K562 (cell line): ENCODE results near the gene KIT.

Experiments used
- CTCF ChIP-seq, 3 experiments: IDR thresholded peaks in 2 of 3; conservative IDR thresholded peaks in 1 of 3; 2 replicates each; pipeline ENCODE4 v1.5.1; 2011 to 2012; ENCODE audit warnings: low read length in 3 of 3, mild to moderate bottlenecking in 3 of 3, control low read depth in 2 of 3, improper control_type of control experiment in 1 of 3, inconsistent platforms in 1 of 3, low read depth in 1 of 3, mixed read lengths in 1 of 3, moderate library complexity in 1 of 3; ENCODE audit not compliant: insufficient read depth in 2 of 3
- E2F6 ChIP-seq, 2 experiments: IDR thresholded peaks; 2 replicates each; pipeline ENCODE4 v1.6.1; 2011; ENCODE audit warnings: borderline replicate concordance in 1 of 2, control low read depth in 1 of 2, low read depth in 1 of 2, low read length in 1 of 2, mild to moderate bottlenecking in 1 of 2, mixed read lengths in 1 of 2, moderate library complexity in 1 of 2; ENCODE audit not compliant: insufficient read depth in 1 of 2, insufficient read length in 1 of 2, poor library complexity in 1 of 2, severe bottlenecking in 1 of 2; ENCODE audit errors: extremely low read depth in 1 of 2
- EZH2 ChIP-seq: IDR thresholded peaks from 2 replicates; pipeline ENCODE4 v1.6.1; 2012; ENCODE audit warnings: low read depth, mild to moderate bottlenecking, inconsistent platforms, low read length, borderline replicate concordance
- GABPA ChIP-seq: fragments of 200-800 bp; sonication (Bioruptor generic); conservative IDR thresholded peaks from 2 replicates; pipeline ENCODE4 v1.6.1; 2016; ENCODE audit warnings: low read depth, missing genetic modification characterization, missing compliant biosample characterization
- HDAC8 ChIP-seq: fragments of 450-650 bp; IDR thresholded peaks from 2 replicates; pipeline ENCODE4 v1.6.1; 2016; ENCODE audit warnings: mild to moderate bottlenecking, missing genetic modification characterization, moderate library complexity, missing compliant biosample characterization
- JUND ChIP-seq, 2 experiments: IDR thresholded peaks; 2 replicates in 1 of 2; 3 replicates in 1 of 2; pipeline ENCODE4 v1.6.1; 2011; ENCODE audit warnings: borderline replicate concordance in 2 of 2, low read depth in 2 of 2, low read length in 2 of 2, improper control_type of control experiment in 1 of 2, missing biosample characterization in 1 of 2, missing genetic modification characterization in 1 of 2, missing genetic modification reagents in 1 of 2
- YY1 ChIP-seq, 3 experiments: IDR thresholded peaks; 2 replicates each; pipeline ENCODE4 v1.6.1; 2011; ENCODE audit warnings: low read length in 2 of 3, mild to moderate bottlenecking in 2 of 3, moderate library complexity in 2 of 3, borderline replicate concordance in 1 of 3, control low read depth in 1 of 3, low read depth in 1 of 3; ENCODE audit not compliant: insufficient read depth in 3 of 3, insufficient replicate concordance in 2 of 3, control insufficient read depth in 1 of 3, insufficient read length in 1 of 3; ENCODE audit errors: extremely low read depth in 1 of 3
- ZBTB33 ChIP-seq: sonication (generic); formaldehyde crosslinking; IDR thresholded peaks from 2 replicates; pipeline ENCODE4 v1.8.1; 2023; ENCODE audit warnings: mild to moderate bottlenecking, missing genetic modification reagents
- TF ChIP-seq, protein P1 (sequence below): fragments of 450-650 bp; formaldehyde crosslinking; IDR thresholded peaks from 2 replicates; pipeline ENCODE4 v1.4.0; 2022; ENCODE audit warnings: missing genetic modification characterization

GRCh38 chr4:54723820-54724219 is 66.1 kb downstream of the KIT start:
- TF ChIP-seq CTCF (IDR thresholded peaks at IDR 0.05 in 2 of 3, conservative IDR thresholded peaks at IDR 0.05 in 1 of 3; ENCODE audit: insufficient read depth in 2 of 3, low read depth in 1 of 3, low read length in 3 of 3) (no peak), E2F6 (IDR thresholded peaks at IDR 0.05; ENCODE audit: borderline replicate concordance in 1 of 2, extremely low read depth in 1 of 2, insufficient read depth in 1 of 2, insufficient read length in 1 of 2, low read depth in 1 of 2, low read length in 1 of 2, poor library complexity in 1 of 2, severe bottlenecking in 1 of 2) (no peak), ZBTB33 (CRISPR knock-in tag) (no peak), JUND (IDR thresholded peaks at IDR 0.05; ENCODE audit: borderline replicate concordance, low read depth, low read length) (no peak), JUND (tag; IDR thresholded peaks at IDR 0.05; ENCODE audit: borderline replicate concordance, low read depth, low read length) (no peak), EZH2 (no peak), GABPA (tag) (no peak), YY1 (IDR thresholded peaks at IDR 0.05; ENCODE audit: borderline replicate concordance in 1 of 3, control insufficient read depth in 1 of 3, extremely low read depth in 1 of 3, insufficient read depth in 3 of 3, insufficient read length in 1 of 3, insufficient replicate concordance in 2 of 3, low read depth in 1 of 3, low read length in 2 of 3) (no peak), HDAC8 (tag) (no peak)
- TF ChIP-seq, protein P1, sequence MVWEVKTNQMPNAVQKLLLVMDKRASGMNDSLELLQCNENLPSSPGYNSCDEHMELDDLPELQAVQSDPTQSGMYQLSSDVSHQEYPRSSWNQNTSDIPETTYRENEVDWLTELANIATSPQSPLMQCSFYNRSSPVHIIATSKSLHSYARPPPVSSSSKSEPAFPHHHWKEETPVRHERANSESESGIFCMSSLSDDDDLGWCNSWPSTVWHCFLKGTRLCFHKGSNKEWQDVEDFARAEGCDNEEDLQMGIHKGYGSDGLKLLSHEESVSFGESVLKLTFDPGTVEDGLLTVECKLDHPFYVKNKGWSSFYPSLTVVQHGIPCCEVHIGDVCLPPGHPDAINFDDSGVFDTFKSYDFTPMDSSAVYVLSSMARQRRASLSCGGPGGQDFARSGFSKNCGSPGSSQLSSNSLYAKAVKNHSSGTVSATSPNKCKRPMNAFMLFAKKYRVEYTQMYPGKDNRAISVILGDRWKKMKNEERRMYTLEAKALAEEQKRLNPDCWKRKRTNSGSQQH, result no peak
